Hematopoietic multipotent progenitor cell (in vitro differentiated cells): ENCODE data around the gene CBLN3. TPM values are rescaled to one million over a fixed set of nuclear protein-coding genes. Genes with fewer than 3 reads are reported as not detected.
"Not testable (repeated sequence)": the region's sequence is repeated elsewhere in the genome, so short reads cannot be mapped to it uniquely, and the experiment has no call there.

ENCODE experiments used
- DNase-seq, 3 donors: peaks; one replicate each; pipeline ENCODE4 v3.0.0-alpha.2; 2011 to 2015; ENCODE audit warnings: low read depth in 2 of 3, low spot score in 2 of 3
- total RNA-seq: library from RNA; depleted of rRNA; stranded (reverse); fragments of >200 nt; gene quantifications from one replicate; pipeline ENCODE4 v1.2.3, GENCODE V29; 2012

CBLN3 gene
- total RNA-seq, 1 donor = 0.54 TPM

GRCh38 chr14:24388474-24389179, 40.8 kb downstream of the CBLN3 start:
- DNase-seq = no peak

- not testable (repeated sequence) for DNase-seq
Measured at GRCh38 chr14:24387579-24387978, 41.9 kb downstream of the CBLN3 start.

DNA sequence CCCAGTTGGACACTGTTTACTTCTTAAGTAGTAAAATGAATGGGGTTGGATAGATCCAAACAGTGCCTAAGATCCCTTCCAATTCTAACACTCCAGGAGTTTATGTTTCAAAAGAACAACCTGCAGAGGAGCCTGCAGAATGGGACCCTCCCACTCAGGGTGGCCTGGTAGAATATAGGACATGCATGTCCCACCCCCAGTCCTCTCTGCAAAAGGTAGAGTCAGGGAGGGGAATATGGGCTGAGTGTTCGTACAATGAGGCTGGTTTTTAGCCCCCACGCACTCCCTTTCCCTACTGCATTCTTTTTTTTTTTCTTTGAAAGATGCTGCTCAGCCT, 42.5 kb downstream of the CBLN3 start:
- DNase-seq = no peak

DNA sequence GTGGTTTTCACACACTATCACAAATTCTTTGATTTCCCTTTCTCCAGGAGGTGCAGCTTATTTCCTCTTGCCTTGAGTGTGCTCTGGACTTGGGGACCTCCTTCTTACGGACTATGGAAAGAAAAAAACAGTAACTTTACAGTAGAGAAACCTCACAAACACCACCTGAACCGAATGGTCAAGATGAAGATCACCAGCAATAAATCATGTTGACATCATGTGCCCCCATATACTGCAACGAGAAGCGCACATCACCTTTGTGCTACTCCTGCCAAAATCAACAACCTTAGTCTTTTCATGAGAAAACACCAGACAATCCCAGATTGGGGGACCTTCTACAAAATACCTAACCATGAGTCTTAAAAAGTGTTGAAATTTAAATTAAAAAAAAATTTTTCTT, 43.9 kb downstream of the CBLN3 start:
- no peak for DNase-seq

DNA sequence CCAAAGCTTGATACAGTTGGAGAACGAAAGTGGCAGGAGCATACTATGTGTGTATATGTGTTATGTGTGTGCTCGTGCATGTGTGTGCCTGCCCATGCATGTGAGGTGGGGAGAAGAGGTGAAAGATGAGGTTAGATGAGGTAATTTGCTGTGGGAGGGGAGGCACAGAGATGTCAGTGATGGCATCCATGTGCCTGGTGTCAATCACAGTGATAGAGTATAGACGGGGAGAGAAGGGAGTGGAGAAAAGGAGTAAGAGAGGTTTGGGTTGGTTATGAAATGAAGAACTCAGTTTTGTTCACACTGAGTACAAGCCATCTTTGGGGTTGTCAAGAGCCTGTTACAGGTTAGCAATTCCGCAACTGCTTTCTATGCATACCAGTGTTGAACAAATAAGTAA, 45.3 kb downstream of the CBLN3 start:
- no peak for DNase-seq

DNA sequence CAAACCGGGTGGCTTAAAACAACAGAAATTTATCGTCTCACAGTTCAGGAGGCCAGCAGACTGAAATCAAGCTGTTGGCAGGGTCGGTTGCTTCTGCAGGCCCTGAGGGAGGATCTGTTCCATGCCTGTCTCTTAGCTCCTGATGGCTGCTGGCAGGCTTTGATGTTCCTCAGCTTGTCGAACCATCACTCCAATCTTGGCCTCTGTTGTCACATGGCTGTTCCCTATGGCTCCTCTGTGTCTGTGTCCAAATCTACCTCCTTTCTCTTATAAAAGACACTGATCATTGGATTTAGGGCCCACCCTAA, 47.5 kb downstream of the CBLN3 start:
- DNase-seq = no peak

DNA sequence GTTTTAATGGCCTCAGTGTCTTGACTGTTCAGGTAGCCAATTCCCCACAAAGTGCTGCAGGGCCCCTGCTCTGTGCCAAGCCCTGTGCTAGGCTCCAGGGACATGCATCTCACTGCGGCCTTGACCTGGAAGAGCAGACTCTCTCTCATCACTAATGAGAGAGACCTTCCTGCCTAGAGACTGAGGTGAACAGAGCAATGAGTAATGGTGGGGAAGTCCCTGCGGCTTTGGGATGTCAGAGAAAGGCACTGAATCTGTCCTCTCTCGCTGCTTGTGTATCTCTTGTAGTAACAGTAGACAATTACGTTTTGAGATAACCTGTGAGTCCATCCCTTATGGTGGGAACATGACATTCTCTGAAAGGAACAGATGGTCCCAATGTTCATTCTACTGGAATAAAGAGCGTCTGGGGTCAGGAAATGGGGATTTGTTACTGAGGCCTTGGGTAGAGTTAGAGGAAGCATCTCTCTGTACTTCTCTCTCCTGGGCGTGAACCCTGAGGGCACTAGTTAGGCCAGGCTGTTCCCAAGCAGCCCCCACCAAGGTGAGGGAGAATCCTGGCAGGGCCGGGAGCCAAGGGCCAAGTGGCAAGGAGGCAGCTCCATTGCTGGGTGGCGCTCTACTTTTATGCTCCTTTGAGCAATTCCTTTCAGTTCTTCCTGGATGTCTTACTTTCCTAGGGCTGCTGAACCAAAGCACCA, 48.0 kb downstream of the CBLN3 start:
- DNase-seq = no peak

- no peak for DNase-seq
Measured at GRCh38 chr14:24379907-24380730, 49.3 kb downstream of the CBLN3 start.

GRCh38 chr14:24378981-24379906, 50.2 kb downstream of the CBLN3 start:
- DNase-seq = no peak

- DNase-seq = no peak
Measured at GRCh38 chr14:24378327-24378726, 51.1 kb downstream of the CBLN3 start.

DNA sequence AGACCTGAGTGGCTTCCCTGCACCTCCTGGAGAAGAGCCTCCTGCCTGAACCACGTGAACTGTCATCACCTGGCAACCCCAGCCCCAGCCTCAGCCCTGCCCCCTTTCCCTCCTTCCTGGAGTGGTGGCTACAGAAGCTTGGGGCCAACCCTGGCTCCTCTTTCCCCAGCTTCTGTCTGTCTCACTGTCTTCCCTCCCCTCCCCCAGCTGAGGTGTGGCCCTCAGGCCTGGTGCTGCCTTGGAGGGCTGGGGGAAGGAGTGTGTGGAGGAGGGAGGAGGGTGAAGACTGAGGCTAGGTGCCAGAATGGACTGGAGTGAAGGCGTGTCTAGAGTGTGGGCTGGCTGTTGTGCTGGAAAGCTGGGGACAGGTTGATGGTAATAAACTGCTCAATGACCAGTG, 51.8 kb downstream of the CBLN3 start:
- no peak for DNase-seq

DNA sequence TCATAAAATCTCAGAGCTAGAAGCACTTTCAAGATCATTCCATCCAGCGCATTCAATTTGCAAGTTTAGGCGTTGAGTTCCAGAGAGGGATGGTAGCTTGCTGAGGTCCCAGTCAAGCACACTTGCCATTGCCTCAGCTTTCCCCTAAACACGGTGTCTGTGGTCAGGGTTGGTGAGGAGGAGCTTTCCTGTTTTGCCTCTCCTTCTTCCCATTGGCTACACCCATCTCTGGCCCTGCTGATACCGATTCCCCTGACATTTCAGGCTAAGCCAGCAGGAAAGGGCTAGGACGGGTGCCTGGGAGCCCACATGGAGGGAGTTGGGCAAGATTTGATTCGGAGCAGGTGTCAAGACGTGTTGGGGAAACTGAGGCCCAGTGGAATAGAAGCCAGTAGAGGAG, 52.3 kb downstream of the CBLN3 start:
- no peak for DNase-seq

Other genes with a start within 250 kb of the CBLN3 start
- gene IPO4, start 240.9 kb downstream of the CBLN3 start, total RNA-seq = 59.8 TPM
- gene TM9SF1, start 234.2 kb downstream of the CBLN3 start, total RNA-seq = 64.9 TPM
- under 0.01 TPM for gene TSSK4, start 224.0 kb downstream of the CBLN3 start, total RNA-seq
- gene CHMP4A, start 216.2 kb downstream of the CBLN3 start, total RNA-seq = 13.7 TPM
- gene MDP1, start 213.6 kb downstream of the CBLN3 start, total RNA-seq = 21.5 TPM
- gene NEDD8, start 197.3 kb downstream of the CBLN3 start, total RNA-seq = 55.2 TPM
- 78.9 TPM for gene GMPR2, start 196.7 kb downstream of the CBLN3 start, total RNA-seq
- gene TINF2, start 187.0 kb downstream of the CBLN3 start, total RNA-seq = 65.4 TPM
- 1.1 TPM for gene TGM1, start 166.5 kb downstream of the CBLN3 start, total RNA-seq
- gene RABGGTA, start 158.1 kb downstream of the CBLN3 start, total RNA-seq = 36.9 TPM
- 31.0 TPM for gene DHRS1, start 129.9 kb downstream of the CBLN3 start, total RNA-seq
- 28.8 TPM for gene NOP9, start 129.8 kb downstream of the CBLN3 start, total RNA-seq
- 20.2 TPM for gene CIDEB, start 121.7 kb downstream of the CBLN3 start, total RNA-seq
- 15.1 TPM for gene LTB4R2, start 119.5 kb downstream of the CBLN3 start, total RNA-seq
- 13.5 TPM for gene LTB4R, start 118.2 kb downstream of the CBLN3 start, total RNA-seq
- gene ADCY4, start 94.6 kb downstream of the CBLN3 start, total RNA-seq = 3.8 TPM
- 20.2 TPM for gene RIPK3, start 89.7 kb downstream of the CBLN3 start, total RNA-seq
- 0.54 TPM for gene NFATC4, start 61.5 kb downstream of the CBLN3 start, total RNA-seq
- 20.2 TPM for gene NYNRIN, start 30.7 kb downstream of the CBLN3 start, total RNA-seq
- gene KHNYN, start 286 bp upstream of the CBLN3 start, total RNA-seq = 74.9 TPM
- gene SDR39U1, start 13.1 kb upstream of the CBLN3 start, total RNA-seq = 39.6 TPM
- gene CMA1, start 78.6 kb upstream of the CBLN3 start, total RNA-seq = not detected
- 7.5 TPM for gene CTSG, start 146.6 kb upstream of the CBLN3 start, total RNA-seq
- gene GZMH, start 180.0 kb upstream of the CBLN3 start, total RNA-seq = 0.27 TPM
- under 0.01 TPM for gene GZMB, start 204.5 kb upstream of the CBLN3 start, total RNA-seq